Measurements from ENCODE around the gene GRIP2.

The GRIP2 gene

GRCh38 chr3:14471016-14471415, 69.1 kb downstream of the GRIP2 start:
- no peak for TF ChIP-seq REST (IDR thresholded peaks at IDR 0.05; ENCODE audit: insufficient read depth in 1 of 2, low read depth in 2 of 2, low read length in 2 of 2)
- no peak for TF ChIP-seq POLR2AphosphoS5 (IDR thresholded peaks at IDR 0.05; ENCODE audit: low read depth, low read length)
- no peak for TF ChIP-seq SIN3A (IDR thresholded peaks at IDR 0.05; ENCODE audit: borderline replicate concordance, insufficient read depth, low read length)
- no peak for TF ChIP-seq TAF1 (IDR thresholded peaks at IDR 0.05; ENCODE audit: borderline replicate concordance, insufficient read depth, low read length)
- no peak for TF ChIP-seq FOXP2 (optimal IDR thresholded peaks at IDR 0.05; ENCODE audit: borderline replicate concordance, extremely low read depth, extremely low read length, insufficient read depth)

GRCh38 chr3:14470461-14470860, 69.7 kb downstream of the GRIP2 start:
- TF ChIP-seq TAF1 (IDR thresholded peaks at IDR 0.05; ENCODE audit: borderline replicate concordance, insufficient read depth, low read length) (no peak), REST (IDR thresholded peaks at IDR 0.05; ENCODE audit: insufficient read depth in 1 of 2, low read depth in 2 of 2, low read length in 2 of 2) (no peak), SIN3A (IDR thresholded peaks at IDR 0.05; ENCODE audit: borderline replicate concordance, insufficient read depth, low read length) (no peak), POLR2AphosphoS5 (IDR thresholded peaks at IDR 0.05; ENCODE audit: low read depth, low read length) (no peak), FOXP2 (optimal IDR thresholded peaks at IDR 0.05; ENCODE audit: borderline replicate concordance, extremely low read depth, extremely low read length, insufficient read depth) (no peak)

- TF ChIP-seq REST (IDR thresholded peaks at IDR 0.05; ENCODE audit: insufficient read depth in 1 of 2, low read depth in 2 of 2, low read length in 2 of 2), result no peak
- TF ChIP-seq FOXP2 (optimal IDR thresholded peaks at IDR 0.05; ENCODE audit: borderline replicate concordance, extremely low read depth, extremely low read length, insufficient read depth), result no peak
- TF ChIP-seq TAF1 (IDR thresholded peaks at IDR 0.05; ENCODE audit: borderline replicate concordance, insufficient read depth, low read length), result no peak
- no peak for TF ChIP-seq SIN3A (IDR thresholded peaks at IDR 0.05; ENCODE audit: borderline replicate concordance, insufficient read depth, low read length)
- no peak for TF ChIP-seq POLR2AphosphoS5 (IDR thresholded peaks at IDR 0.05; ENCODE audit: low read depth, low read length)
These were observed 71.5 kb downstream of the GRIP2 start for GRCh38 chr3:14468621-14468981.

GRCh38 chr3:14467814-14468620, 72.1 kb downstream of the GRIP2 start:
- TF ChIP-seq SIN3A (IDR thresholded peaks at IDR 0.05; ENCODE audit: borderline replicate concordance, insufficient read depth, low read length) (no peak), FOXP2 (optimal IDR thresholded peaks at IDR 0.05; ENCODE audit: borderline replicate concordance, extremely low read depth, extremely low read length, insufficient read depth) (no peak), TAF1 (IDR thresholded peaks at IDR 0.05; ENCODE audit: borderline replicate concordance, insufficient read depth, low read length) (no peak), POLR2AphosphoS5 (IDR thresholded peaks at IDR 0.05; ENCODE audit: low read depth, low read length) (no peak), REST (IDR thresholded peaks at IDR 0.05; ENCODE audit: insufficient read depth in 1 of 2, low read depth in 2 of 2, low read length in 2 of 2) (no peak)

Data from PFSK-1 (cell line).